Stimulated activated CD4-positive, alpha-beta T cell treated with anti-CD3 and anti-CD28 coated beads, Interleukin-1b, Interleukin-23, amount 100 ng/mL, for 48 hours (primary cell): Measurements from ENCODE around the gene KRT38.
"Not testable (repeated sequence)": the region's sequence is repeated elsewhere in the genome, so short reads cannot be mapped to it uniquely, and the experiment has no call there.

Experiments
- DNase-seq: peaks from one replicate; pipeline ENCODE4 v3.0.0-alpha.2; 2020

Gene KRT38

DNA sequence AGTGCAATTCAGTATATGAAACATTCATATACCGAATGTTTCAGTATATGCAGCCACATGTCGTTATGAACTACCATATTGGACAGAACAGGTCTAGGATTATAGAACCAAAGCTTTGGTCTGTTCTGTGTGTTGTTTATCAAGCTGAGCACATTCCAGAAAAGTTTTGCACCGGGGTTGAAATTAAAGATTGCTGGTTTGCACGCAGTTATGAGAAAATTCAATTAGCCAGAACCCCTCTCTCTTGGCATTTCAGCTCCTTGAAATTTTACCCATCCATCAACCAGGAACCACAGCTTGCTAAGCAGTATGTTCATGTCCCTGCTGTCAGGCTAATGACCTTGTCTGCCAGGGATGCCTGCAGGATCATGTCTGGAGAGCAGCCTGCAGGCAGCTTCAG is 16.9 kb upstream of the KRT38 start:
- no peak for DNase-seq

DNA sequence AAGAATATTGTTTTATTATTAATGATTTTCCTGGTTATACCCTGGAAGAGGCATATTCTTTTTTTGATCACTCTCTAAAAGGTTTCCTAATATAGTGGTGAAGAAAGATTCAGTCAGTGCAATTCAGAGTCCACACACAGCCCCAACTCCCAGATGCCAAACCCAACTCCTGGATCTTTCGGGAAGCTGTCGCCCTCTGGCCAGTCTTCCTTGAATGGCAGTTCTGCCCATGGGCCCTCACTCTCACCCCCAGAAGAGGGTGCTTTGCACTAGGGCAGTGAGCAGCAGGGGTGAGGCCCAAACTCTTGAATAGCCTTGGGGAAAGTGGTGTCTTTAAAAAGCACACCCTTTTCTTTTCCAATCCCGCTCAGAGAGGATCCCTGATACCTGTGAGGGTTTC is 15.4 kb upstream of the KRT38 start:
- no peak for DNase-seq

DNA sequence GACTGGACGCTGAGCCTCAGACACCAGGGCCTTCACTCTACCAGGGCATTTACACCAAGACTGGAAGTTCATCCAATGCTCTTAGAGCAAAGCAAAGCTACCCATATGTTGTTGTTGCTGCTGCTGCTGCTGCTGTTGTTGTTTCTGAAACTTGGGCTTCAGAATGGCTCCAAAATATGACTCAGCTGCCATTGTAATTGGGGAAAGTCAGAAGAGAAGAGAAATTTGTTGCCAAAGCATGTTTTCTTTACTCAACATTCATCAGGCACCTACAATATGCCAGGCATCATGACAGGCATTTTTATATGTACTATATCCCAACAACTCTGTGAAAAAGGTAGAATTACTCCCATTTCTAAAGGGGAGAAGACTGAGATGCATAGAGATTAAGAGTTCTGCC is 14.5 kb upstream of the KRT38 start:
- no peak for DNase-seq

DNA sequence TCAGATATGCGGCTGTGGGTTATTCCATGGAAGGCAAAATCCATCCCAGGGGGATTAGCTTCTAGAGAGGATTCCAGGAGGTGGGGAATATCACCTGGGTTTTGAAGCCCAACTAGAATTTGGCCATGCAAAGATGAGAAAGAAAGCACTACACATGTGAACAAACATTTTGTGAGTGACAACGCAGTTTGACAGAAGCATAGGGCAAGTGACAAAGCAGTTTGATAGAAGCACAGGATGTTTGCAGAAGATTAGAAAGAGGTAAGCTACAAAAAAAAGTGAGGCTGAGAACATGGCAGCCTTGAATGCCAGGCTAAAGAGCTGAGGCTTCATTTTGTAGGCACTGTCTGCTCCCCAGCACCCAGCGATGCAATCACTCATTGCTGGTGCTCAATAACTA is 12.3 kb upstream of the KRT38 start:
- DNase-seq, result no peak

DNA sequence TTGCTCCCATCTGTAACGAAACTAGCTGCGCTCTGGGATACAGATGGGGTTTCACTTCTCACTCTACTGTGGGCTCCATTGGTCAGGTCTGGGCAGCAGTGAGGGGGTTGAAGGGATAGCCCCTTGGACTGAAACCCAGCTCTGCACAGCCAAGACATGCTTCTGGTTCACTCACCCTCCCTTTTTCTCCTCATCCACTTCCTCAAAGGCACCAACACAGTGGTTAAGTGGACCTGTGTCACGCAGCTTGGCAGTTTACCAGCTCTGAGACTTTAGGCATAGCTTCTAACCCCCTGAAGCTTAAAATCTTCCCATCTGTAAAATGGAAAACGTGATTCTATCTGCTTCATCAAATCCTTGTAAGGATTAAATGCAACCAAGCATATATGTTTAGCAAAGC is 11.5 kb upstream of the KRT38 start:
- no peak for DNase-seq

DNA sequence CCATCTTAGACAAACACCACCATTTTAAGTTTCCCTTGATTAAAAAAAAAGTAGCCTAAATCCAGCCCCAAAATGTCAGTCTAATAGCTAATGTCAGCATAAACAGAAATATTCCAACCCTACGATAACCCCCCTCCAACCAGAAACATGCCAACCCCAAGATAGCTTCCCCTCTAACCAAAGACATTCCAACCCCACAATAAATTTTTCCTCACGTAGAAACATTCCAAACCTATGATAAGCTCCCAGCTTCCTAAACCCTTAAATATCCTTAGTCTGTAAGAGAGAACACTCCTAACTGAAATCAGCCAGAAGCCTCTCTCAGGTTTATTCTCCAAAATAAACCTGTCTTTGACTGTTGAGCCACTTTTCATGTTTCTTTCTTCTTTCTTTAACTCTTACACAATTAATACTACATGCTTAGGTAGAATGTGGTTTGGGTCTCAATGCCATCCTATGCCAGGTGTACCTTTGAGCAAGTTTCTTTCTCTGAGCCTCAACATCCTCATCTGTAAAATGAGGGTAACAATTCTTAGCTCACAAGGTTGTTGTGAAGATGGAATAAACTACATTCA is 10.5 kb upstream of the KRT38 start:
- DNase-seq, result no peak

DNA sequence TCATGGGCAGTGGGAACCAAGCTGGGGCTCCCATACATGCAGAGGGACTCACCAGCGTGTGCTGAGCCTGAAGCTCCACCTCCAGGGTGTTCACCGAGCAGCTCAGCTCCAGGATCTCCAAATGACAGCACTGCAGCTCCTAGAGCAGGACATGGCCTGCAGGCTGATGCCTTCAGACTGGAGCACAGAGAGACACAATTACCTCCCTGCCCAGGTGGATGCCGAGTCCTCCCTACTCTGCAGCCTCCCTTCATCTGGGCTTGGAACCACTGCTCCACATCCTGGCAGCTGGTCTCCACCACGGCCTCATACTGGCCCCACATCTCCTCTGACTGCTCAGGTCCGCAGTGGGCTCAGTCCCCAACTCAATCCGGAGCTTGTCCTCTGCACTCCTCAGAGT is 8.2 kb upstream of the KRT38 start:
- no peak for DNase-seq

DNA sequence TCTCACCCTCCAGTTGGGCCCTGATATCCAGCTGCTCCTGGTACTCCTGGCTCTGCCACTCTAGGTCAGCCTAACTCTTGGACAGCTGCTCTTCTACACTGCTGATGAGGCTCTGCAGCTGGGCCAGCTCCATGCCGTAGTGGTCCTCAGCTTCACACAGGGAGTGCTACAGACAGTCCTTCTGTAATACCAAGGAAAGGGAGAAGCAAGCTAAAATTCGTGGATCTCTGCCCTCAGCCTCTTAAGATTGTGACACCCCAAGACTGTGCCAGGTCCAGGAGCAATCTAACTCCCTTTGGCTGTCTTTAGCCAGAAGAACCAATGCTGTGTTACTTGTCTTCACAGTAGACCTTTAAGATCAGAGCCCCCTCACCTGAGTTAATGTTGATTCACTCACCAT is 7.7 kb upstream of the KRT38 start:
- DNase-seq, result no peak

DNA sequence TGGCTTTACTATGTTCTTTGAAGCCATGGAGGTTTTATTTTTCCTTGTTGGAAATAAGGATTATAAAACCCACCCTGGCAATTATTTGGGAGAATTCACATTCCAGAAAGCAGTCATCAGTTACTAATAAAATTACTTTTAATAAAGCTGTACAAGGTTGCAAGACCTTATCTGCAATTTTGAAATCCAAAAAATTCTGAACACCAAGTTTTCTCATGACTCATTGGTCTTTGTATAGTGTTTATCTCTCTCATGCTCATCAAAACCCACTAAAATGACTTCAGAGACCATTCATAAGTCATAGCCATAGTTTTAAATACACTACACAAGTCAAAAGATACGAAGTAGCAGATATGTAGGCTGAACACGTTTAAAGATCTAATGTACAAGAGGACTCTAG is 6.0 kb upstream of the KRT38 start:
- no peak for DNase-seq

DNA sequence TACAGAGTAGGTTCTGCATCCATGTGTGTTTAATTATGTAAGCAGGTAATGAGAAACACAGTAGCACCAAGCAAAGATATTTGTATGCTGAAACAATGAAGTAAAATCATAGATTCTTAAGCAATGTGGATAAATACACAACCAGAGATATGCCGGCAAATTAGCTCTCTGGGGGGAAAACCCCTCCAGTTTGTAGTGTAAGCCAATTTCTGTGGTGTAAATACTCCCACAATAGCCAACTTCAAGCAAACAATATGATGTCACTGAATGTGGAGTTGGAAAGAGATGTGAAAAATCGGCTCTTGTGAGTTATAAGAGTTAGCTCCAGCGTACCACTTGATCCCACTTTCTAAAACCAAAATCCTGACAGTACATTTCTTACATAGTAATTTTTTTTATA is 3.9 kb upstream of the KRT38 start:
- no peak for DNase-seq

DNA sequence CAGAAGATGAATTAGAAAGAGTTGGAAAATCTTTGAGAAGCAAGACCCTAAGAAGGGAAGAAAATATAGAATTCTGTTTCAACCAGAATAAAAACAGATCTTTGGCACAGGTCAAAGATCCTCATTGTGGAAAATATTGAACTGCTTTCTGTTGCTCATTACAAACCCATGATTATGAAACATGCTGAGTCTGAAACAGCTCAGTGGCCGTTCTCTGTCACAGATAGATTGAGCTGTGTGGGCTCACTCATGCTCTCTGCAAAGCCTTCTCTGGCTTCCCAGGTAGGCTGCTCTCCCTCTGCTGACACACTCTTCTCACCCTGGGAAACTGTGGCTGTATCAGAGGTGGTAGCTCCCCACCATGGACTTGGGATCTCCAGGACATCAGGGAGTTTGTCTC is 3.4 kb upstream of the KRT38 start:
- DNase-seq, result no peak

DNA sequence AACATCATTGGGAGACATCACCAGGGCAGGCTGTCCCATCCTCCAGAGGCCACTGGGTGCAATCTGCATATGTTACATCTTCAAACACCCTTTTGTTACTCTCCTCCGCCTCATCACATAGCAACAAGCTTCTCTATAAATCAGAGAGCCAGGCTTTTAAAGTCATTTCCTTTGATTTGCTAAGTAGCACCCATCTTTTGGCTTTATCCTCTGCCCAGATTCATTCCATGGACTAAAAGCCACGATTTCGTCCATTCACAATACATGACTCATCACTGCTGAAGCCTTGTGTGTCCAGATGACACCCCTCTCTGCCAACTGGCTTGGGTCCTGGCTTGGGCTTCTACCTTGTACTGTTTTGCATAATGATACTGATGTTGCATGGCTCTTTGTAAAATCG is 2.0 kb upstream of the KRT38 start:
- no peak for DNase-seq

DNA sequence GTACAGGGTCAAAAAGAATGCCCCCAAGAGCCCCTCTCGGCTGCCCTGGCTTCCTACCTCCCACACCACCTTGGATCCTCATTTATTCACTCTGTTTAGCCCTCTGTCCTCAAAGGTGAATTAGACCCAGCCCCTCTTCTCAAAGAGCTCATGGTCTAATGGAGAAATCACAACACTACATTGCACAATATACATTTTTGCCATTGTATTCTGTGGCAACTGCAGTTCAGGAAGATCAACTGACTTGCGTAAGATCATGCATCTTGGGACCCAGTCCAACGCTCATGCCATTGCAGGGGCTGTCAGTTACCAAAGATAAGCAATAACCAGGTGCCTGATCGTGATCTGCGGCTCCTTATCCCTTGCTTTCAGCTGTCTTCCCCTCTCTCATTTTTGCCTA is 1.4 kb downstream of the KRT38 start:
- DNase-seq, result no peak

DNA sequence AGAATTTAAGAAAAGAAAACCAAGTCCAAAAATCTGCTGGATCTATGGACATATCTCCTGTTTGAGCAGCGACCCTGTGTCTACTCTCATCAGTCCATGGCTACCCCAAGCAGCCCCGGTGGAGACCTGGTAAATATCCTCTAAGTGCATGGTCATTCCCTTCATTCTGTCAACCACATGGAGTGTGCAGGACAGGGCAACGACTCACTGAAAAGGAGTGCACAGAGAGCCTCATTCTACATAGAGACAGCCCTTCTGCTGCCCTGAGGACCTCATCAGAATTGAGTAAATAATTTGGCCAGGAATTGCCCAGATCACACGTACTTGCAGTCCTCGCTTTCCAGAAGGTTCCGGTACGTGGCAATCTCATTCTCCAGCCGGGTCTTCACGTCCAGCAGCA is 3.0 kb downstream of the KRT38 start:
- DNase-seq, result no peak

DNA sequence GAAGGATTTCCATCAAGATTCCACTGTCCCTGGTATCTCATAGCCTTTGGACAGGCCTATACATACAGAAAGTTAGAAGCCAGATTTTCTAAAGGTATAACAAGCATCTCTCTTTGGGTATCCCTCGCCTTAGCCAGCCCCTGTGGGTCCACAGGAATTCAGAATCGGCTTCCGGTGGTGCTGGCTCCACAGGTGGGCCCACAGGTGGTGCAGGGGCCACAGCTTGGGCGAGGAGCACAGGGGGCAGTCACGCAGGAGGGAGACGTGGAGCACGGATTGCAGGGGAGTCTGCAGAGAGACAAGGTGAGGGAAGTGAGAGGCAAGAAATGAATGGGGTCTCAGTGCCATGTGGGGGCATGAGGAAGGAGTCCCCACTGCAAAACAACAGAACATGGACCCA is 3.5 kb downstream of the KRT38 start:
- no peak for DNase-seq

DNA sequence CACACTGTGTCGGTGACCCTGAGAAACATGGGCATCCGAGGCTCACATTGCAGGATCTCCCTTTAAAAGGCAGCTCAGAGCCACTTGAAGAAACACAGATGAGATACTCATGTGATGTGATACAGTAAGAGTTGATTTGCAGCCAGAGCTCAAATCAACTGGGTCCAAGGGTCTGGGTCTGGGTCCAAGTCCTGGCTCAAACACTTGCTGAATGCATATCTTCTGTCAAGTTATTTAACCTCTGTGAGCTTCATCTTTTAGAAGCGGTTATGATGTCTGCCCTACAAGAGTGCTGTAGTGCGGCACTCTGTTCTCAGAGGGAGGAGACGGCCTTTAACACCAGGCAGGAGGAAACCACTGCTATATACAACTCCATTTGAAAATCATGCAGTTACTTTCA is 6.4 kb downstream of the KRT38 start:
- no peak for DNase-seq

DNA sequence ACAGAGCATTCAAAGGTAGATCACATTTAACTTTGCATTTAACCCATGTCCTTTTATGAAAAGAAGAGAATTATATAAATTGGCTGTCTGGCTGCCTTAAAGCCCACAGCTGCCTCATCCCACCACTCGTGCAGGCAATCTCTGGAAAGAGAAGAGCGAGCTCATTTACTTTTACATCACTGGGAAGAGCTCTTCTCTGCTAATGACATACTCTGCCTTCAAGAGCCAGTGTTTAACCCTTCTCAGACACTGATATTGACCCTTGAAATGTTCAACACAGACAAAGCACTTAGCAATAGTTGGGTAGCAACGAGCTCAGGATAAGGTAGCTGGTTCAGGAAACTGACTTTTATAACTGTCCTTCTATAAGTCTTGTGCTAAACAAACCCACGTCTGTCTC is 6.8 kb downstream of the KRT38 start:
- no peak for DNase-seq

DNA sequence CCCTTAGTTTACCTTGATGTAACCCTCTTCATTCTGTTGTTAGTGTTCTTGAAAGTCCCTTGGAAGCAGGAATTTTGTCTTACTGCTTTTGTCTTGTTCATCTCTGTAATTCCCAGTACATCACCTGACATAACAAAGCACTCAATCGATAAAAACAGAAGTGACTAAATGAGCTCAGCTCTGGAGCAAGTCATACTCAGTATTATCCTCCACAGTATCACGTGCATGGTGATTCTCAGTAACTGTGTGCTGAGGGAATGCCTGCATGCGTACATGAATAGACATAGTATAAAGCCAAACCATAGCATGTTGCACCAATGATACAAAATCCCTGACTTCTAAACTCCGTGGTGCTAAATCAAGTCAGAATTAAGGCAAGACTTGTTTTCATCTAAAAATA is 7.2 kb downstream of the KRT38 start:
- no peak for DNase-seq

DNA sequence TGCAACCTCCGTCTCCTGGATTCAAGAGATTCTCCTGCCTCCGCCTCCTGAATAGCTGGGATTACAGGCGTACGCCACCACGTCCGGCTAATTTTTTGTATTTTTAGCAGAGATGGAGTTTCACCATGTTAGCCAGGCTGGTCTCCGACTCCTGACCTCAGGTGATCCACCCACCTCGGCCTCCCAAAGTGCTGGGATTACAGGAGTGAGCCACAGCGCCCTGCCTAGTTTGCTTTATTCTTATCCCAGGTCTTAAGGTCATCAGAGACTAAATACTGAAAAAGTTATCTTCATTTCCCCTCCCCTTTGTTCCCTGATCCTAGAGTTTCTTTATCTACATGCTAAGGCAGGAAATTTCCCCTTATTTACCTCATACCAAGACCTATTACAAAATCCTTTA is 10.4 kb downstream of the KRT38 start:
- not testable (repeated sequence) for DNase-seq

DNA sequence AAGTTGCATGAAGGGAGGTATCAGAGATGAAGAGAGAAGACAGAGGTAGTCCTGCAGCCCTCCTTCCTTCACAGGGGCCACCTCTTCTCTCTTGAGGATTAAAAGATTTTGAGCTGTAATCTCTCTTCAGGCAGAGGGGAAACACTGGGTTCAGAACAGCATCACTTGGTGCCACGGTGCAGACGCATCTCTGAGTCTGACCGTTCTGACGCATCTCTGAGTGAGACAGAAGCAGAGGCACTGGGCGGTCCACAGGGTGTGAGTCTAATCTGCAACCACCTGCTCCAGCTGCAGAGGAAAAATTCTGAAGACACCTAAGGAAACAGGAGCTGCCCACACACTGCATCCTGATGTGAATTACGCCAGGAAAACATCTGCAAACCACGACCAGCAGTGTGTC is 11.1 kb downstream of the KRT38 start:
- no peak for DNase-seq

DNA sequence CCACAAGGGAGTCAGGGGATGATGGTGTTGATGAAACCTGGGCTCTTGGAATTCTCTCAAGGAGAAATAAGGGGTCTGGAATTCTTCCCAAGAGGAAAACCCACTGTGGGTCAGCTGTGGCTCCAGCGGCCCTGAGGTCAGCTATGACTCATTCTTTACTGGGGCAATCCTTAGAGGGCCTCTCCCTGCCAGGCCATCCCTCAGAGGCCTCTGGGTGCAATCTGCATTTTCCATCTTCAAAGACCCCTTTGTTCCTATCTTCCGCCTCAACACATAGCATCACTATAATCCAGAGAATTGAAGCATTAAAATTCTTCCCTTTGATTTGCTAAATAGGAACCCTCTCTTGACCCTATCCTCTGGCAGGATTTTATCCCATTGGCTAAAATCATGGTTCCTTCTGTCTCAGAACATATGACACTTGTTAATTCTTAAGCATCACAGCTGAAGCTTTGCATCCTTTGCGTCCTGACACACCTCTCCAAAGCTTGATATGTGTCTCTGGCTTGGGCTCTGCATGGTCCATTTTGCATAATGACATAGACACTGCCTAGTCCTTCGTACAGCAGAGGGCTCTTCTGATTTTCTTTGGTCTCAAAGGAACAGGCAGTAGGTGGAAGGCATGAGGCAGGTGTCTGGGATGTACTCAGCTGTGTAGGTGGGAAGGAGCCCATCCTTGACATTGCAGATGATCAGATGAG is 12.0 kb downstream of the KRT38 start:
- no peak for DNase-seq

DNA sequence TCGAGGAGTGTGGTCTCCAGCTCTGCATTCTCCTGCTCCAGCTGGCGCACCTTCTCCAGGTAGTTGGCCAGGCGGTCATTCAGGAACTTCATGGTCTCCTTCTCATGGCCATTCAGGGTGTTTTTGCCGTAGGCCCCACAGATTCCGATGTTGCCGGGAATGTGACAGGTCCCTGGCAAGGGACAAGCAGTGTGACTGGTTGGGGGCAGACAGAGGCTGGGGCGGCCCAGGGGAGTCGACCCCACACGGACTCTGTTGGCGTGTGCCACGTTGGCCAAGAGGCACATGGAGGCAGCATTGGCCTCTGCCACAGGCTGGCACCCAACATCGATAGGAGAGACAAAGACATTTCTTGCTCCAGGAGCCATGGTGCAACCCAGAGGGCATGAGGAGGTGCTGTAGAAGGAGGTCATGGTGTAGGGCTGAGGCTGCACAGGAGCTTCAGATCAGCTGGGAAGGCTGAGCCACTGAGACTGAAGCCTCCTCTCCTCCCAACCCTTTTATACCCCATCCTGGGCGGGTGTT is 16.6 kb downstream of the KRT38 start, which contains the start of gene KRT37:
Gene KRT37, minus strand, starts transcription at position 475 of the 525 bp plus-strand sequence. Its CDS starts 62 bp downstream, at position 413.
- no peak for DNase-seq

DNA sequence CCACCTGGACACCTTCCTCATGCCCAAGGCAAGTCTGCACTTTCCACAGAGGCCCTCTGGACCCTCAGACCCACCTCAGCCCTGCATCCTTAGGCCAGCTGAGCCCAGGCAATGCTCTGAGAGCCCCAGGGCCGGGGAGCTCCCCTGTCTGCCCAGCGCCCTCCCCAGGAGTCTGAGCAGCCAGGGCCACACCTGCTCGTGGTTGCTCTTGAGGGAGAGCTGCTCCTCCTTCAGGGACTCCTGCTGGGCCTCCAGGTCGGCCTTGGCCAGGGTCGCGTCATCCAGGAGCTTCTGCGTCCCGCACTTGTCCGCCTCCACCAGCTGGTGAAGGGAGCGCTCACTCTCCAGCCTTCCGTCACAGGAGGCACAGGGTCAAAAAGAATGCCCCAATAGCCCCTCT is 18.2 kb downstream of the KRT38 start:
- DNase-seq, result not testable (repeated sequence)

DNA sequence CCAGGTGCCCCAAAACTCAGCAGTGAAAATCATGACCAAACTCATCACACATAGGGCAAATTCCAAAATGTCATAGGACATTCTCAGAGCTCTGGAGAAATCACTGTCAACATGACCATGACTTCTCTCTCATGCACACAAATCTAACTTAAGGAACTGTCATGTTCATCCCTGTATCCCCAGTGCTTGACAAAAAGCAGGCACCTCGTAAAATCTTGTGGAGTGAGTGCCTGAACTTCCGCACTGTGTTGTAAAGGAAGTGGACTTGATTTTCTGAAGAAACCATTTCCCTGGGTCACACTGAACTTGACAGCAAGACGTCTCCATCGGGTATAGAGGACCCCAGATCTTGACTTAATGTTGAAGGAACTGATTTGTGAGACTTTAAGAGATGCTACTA is 19.2 kb downstream of the KRT38 start:
- DNase-seq, result no peak

DNA sequence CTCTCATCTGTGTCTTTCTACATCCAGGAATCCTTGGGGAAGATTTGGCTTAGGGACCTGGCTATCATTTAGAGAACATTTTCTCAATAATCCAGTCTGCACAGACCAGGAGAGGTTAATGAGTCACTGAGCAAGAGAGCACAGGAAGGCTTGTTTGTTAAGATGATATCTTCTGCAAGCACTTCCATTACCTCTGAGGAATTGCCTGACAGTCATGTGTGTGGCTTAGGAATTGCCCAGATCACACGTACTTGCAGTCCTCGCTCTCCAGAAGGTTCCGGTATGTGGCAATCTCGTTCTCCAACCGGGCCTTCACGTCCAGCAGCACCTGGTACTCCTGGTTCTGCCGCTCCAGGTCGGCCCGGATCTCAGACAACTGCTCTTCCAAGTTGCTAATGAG is 19.7 kb downstream of the KRT38 start:
- no peak for DNase-seq
